Neural progenitor cell (in vitro differentiated cells): ENCODE results near the gene PAM. TPM values are rescaled to one million over a fixed set of nuclear protein-coding genes. Genes with fewer than 3 reads are reported as not detected.

ENCODE experiments used
- DNase-seq: peaks from one replicate; pipeline ENCODE4 v3.0.0-alpha.2; 2016; ENCODE audit warnings: low spot score
- H2AFZ ChIP-seq: fragments of 200-600 bp; sonication (generic); replicated peaks from 2 replicates; pipeline ENCODE4 v1.6.1; 2016; ENCODE audit warnings: antibody characterized with exemption
- H3F3A ChIP-seq: fragments of 200-600 bp; sonication (generic); 2 replicates; pipeline ENCODE4 v1.6.1; 2016; ENCODE audit warnings: antibody characterized with exemption, low read depth
- H3K27ac ChIP-seq: fragments of 200-600 bp; sonication (generic); 2 replicates; pipeline ENCODE4 v1.5.1; 2016; ENCODE audit warnings: mild to moderate bottlenecking
- H3K27me3 ChIP-seq: fragments of 200-600 bp; sonication (generic); 2 replicates; pipeline ENCODE4 v1.6.1; 2016; ENCODE audit warnings: mild to moderate bottlenecking, moderate library complexity
- H3K36me3 ChIP-seq: fragments of 200-600 bp; sonication (generic); 2 replicates; pipeline ENCODE4 v1.5.1; 2016
- H3K4me1 ChIP-seq: fragments of 200-600 bp; sonication (generic); 2 replicates; pipeline ENCODE4 v1.6.1; 2016; ENCODE audit warnings: mixed run types
- H3K4me2 ChIP-seq: fragments of 200-600 bp; sonication (generic); 2 replicates; pipeline ENCODE4 v1.6.1; 2016
- H3K4me3 ChIP-seq: fragments of 200-600 bp; sonication (generic); 2 replicates; pipeline ENCODE4 v1.5.1; 2016
- H3K79me2 ChIP-seq: fragments of 200-600 bp; sonication (generic); 2 replicates; pipeline ENCODE4 v1.6.1; 2016; ENCODE audit warnings: low read depth
- H3K9ac ChIP-seq: fragments of 200-600 bp; sonication (generic); 2 replicates; pipeline ENCODE4 v1.6.1; 2016
- H3K9me3 ChIP-seq: fragments of 200-600 bp; sonication (generic); 2 replicates; pipeline ENCODE4 v1.5.1; 2016; ENCODE audit warnings: low read depth
- H4K20me1 ChIP-seq: fragments of 200-600 bp; sonication (generic); 2 replicates; pipeline ENCODE4 v1.6.1; 2016; ENCODE audit warnings: low read depth
- H3K27ac Mint-ChIP-seq: 3 replicates; pipeline ENCODE4 v1.8.0; 2021; ENCODE audit warnings: mixed read lengths
- H3K27me3 Mint-ChIP-seq: 2 replicates; pipeline ENCODE4 v1.8.0; 2022; ENCODE audit warnings: low read depth, mild to moderate bottlenecking, inconsistent platforms, moderate library complexity, mixed read lengths; ENCODE audit not compliant: insufficient read depth
- H3K36me3 Mint-ChIP-seq: 3 replicates; pipeline ENCODE4 v1.8.0; 2021; ENCODE audit warnings: mixed read lengths
- H3K4me1 Mint-ChIP-seq: 3 replicates; pipeline ENCODE4 v1.8.0; 2021; ENCODE audit warnings: mixed read lengths
- H3K4me3 Mint-ChIP-seq: 3 replicates; pipeline ENCODE4 v1.8.0; 2021; ENCODE audit warnings: mild to moderate bottlenecking, moderate library complexity, mixed read lengths
- H3K9me3 Mint-ChIP-seq: 3 replicates; pipeline ENCODE4 v1.8.0; 2020; ENCODE audit warnings: mixed read lengths
- CTCF ChIP-seq: fragments of 200-600 bp; sonication (generic); IDR thresholded peaks from 2 replicates; pipeline ENCODE4 v1.5.1; 2017; ENCODE audit warnings: antibody characterized with exemption, mild to moderate bottlenecking
- EZH2 ChIP-seq: fragments of 200-600 bp; sonication (generic); IDR thresholded peaks from 2 replicates; pipeline ENCODE4 v1.6.1; 2017; ENCODE audit warnings: antibody characterized with exemption, mild to moderate bottlenecking, moderate library complexity
- EZH2phosphoT487 ChIP-seq: fragments of 200-600 bp; sonication (generic); IDR thresholded peaks from 2 replicates; pipeline ENCODE4 v1.6.1; 2017; ENCODE audit warnings: antibody characterized with exemption
- total RNA-seq: library from RNA; depleted of rRNA; stranded (reverse); fragments of >200 nt; gene quantifications from 2 replicates; pipeline ENCODE4 v1.2.3, GENCODE V29; 2015; ENCODE audit warnings: low replicate concordance

The PAM gene
- total RNA-seq, 1 donor from 2014 or later, result 246 TPM

- Histone ChIP-seq H3K4me3 (no peak overlapping the region), H3K79me2 (no peaks in the 10 kb centered on the region), H3K36me3 (no peaks in the 10 kb centered on the region), H3K9ac (no peak overlapping the region), H3K4me1 (no peaks in the 10 kb centered on the region), H3K9me3 (no peaks in the 10 kb centered on the region), H3K27ac (no peak overlapping the region), H2AFZ (no peak overlapping the region), H4K20me1 (no peaks in the 10 kb centered on the region), H3K4me2 (no peak overlapping the region), H3F3A (no peaks in the 10 kb centered on the region), H3K27me3 (no peaks in the 10 kb centered on the region)
- Mint-ChIP-seq H3K27ac (no peak overlapping the region), H3K27me3 (no peaks in the 10 kb centered on the region), H3K4me3 (no peak overlapping the region), H3K36me3 (no peaks in the 10 kb centered on the region), H3K9me3 (peaks cover 27% of the 10 kb centered on the region), H3K4me1 (peaks cover 19% of the 10 kb centered on the region)
- no peak for DNase-seq
- no peak for TF ChIP-seq EZH2phosphoT487
- no peak for TF ChIP-seq EZH2
- TF ChIP-seq CTCF, result no peak
Measured at GRCh38 chr5:102718819-102719218, 36.3 kb upstream of the PAM start.

GRCh38 chr5:102719886-102720285, 35.2 kb upstream of the PAM start:
- no peaks in the 10 kb centered on the region for H3K79me2 ChIP-seq
- no peaks in the 10 kb centered on the region for H4K20me1 ChIP-seq
- Mint-ChIP-seq H3K27me3 (no peaks in the 10 kb centered on the region), H3K9me3 (peaks cover 27% of the 10 kb centered on the region), H3K4me3 (no peak overlapping the region), H3K4me1 (peaks cover 9% of the 10 kb centered on the region), H3K36me3 (no peaks in the 10 kb centered on the region), H3K27ac (no peak overlapping the region)
- H3K27ac ChIP-seq, result no peak overlapping the region
- DNase-seq, result no peak
- no peak overlapping the region for H3K9ac ChIP-seq
- H3K9me3 ChIP-seq, result no peaks in the 10 kb centered on the region
- no peaks in the 10 kb centered on the region for H3F3A ChIP-seq
- no peak overlapping the region for H3K4me3 ChIP-seq
- H3K4me1 ChIP-seq, result no peaks in the 10 kb centered on the region
- TF ChIP-seq EZH2 (no peak), EZH2phosphoT487 (no peak), CTCF (no peak)
- H3K4me2 ChIP-seq, result no peak overlapping the region
- H2AFZ ChIP-seq, result no peak overlapping the region
- no peaks in the 10 kb centered on the region for H3K27me3 ChIP-seq
- no peaks in the 10 kb centered on the region for H3K36me3 ChIP-seq

GRCh38 chr5:102720969-102721368, 34.1 kb upstream of the PAM start:
- H3K4me1 Mint-ChIP-seq, result peaks cover 6% of the 10 kb centered on the region
- no peaks in the 10 kb centered on the region for H3K36me3 Mint-ChIP-seq
- Histone ChIP-seq H4K20me1 (no peaks in the 10 kb centered on the region), H3K9ac (no peak overlapping the region), H3K4me2 (no peak overlapping the region), H3K27me3 (no peaks in the 10 kb centered on the region), H3K79me2 (no peaks in the 10 kb centered on the region), H3K27ac (no peak overlapping the region), H3K36me3 (no peaks in the 10 kb centered on the region), H3K4me3 (no peak overlapping the region), H2AFZ (no peak overlapping the region), H3K4me1 (peaks cover 3% of the 10 kb centered on the region), H3K9me3 (no peaks in the 10 kb centered on the region), H3F3A (no peaks in the 10 kb centered on the region)
- no peak for DNase-seq
- peaks cover 24% of the 10 kb centered on the region for H3K9me3 Mint-ChIP-seq
- no peak overlapping the region for H3K27ac Mint-ChIP-seq
- no peaks in the 10 kb centered on the region for H3K27me3 Mint-ChIP-seq
- TF ChIP-seq EZH2phosphoT487 (no peak), EZH2 (no peak)
- no peak overlapping the region for H3K4me3 Mint-ChIP-seq

- no peak overlapping the region for H3K4me2 ChIP-seq
- peaks cover 2% of the 10 kb centered on the region for H3K27me3 Mint-ChIP-seq
- H3K4me3 Mint-ChIP-seq, result no peak overlapping the region
Measured at GRCh38 chr5:102722931-102723330, 32.2 kb upstream of the PAM start.

More at GRCh38 chr5:102722931-102723330, 32.2 kb upstream of the PAM start:
- TF ChIP-seq CTCF (no peak), EZH2phosphoT487 (no peak), EZH2 (no peak)
- Histone ChIP-seq H3K9me3 (no peaks in the 10 kb centered on the region), H3K36me3 (no peaks in the 10 kb centered on the region), H3K79me2 (no peaks in the 10 kb centered on the region), H3K4me1 (peaks cover 5% of the 10 kb centered on the region), H4K20me1 (no peaks in the 10 kb centered on the region), H2AFZ (no peak overlapping the region), H3K27me3 (no peaks in the 10 kb centered on the region), H3K9ac (no peak overlapping the region), H3K4me3 (no peak overlapping the region), H3K27ac (no peak overlapping the region), H3F3A (no peaks in the 10 kb centered on the region)
- Mint-ChIP-seq H3K27ac (no peak overlapping the region), H3K9me3 (peaks cover 22% of the 10 kb centered on the region), H3K4me1 (peaks cover 11% of the 10 kb centered on the region), H3K36me3 (no peaks in the 10 kb centered on the region)
- no peak for DNase-seq
